Measurements from ENCODE around the gene RND3.

Gene RND3

GRCh38 chr2:150487537-150488429, at the start of gene RND3:
TSS of gene RND3 (minus strand) at chr2:150487667. CDS start at chr2:150487417, 250 bp downstream.
- peak within 1 kb of the TSS; percentile 93 for H3K4me3 ChIP-seq (ENCODE audit: low read depth, low read length)
- TF ChIP-seq CTCF (conservative IDR thresholded peaks at IDR 0.05; ENCODE audit: low read depth, low read length): peak; percentile 95
- peak; percentile 99 for DNase-seq (ENCODE audit: low read depth)

DNA sequence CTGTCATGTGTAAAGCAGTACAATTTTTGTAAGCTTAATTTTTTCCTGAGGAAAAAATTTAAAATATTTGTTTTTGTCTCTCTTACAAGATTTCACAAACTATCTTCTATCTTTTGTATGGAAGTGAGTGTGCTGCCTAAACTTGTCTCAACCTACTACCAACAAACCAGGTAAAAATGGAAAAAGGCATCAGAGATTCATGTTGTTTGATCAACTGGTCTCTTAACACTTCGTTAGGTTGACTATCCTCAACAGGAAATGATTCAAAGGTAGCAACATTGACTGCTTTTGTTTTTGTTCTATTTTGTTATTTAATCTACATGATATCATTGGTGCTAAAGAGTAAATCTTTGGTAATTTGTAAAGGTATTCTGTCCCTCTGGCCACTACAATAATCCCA, 47.7 kb upstream of the RND3 start:
- DNase-seq (ENCODE audit: low read depth): no peak
- TF ChIP-seq CTCF (conservative IDR thresholded peaks at IDR 0.05; ENCODE audit: low read depth, low read length): no peak

DNA sequence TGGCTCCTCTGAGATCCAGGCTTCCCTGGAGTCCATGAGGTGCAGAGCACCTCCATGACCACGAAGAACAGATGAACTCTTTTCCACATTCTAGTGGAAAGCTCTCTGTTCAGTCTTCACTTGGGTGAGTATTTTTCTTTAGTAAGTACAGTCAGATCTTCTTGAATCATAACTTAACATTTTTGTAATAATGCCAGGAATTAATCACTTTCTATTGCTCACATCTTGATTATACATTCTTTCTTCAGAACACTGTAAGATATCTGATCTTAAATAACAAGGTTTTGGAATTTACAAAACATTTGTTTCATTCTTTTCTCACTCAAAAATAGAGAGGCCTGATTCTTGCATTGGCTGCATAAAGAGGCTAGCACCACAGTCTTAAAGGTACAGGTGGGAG, 45.4 kb upstream of the RND3 start:
- peak; percentile 81 for DNase-seq (ENCODE audit: low read depth)
- no peak for TF ChIP-seq CTCF (conservative IDR thresholded peaks at IDR 0.05; ENCODE audit: low read depth, low read length)
- no peak overlapping the region for H3K4me3 ChIP-seq (ENCODE audit: low read depth, low read length)

More for the DNA sequence above, 47.7 kb upstream of the RND3 start:
- H3K4me3 ChIP-seq (ENCODE audit: low read depth, low read length): no peak overlapping the region

- no peak for DNase-seq (ENCODE audit: low read depth)
- no peak overlapping the region for H3K4me3 ChIP-seq (ENCODE audit: low read depth, low read length)
- TF ChIP-seq CTCF (conservative IDR thresholded peaks at IDR 0.05; ENCODE audit: low read depth, low read length): no peak
These were observed 44.6 kb upstream of the RND3 start for GRCh38 chr2:150532020-150532419.

DNA sequence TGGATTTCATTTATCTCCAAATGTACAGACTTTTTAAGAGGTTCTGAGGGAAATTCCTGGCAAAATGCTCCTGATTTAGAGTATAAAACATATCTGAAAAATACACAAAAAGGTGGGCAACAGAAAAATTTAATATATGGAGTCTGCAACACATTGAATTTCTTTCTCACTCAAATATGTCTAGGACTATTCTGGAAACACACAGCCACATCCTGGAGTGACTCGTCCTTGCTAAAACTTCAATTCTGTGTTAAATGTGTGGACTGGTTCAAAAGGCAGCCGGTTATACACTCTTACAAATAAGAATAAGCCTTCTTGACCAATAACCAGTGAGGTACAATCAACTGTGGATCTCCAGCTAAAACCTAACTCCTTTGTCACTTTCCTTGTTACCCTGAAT, 44.1 kb upstream of the RND3 start:
- TF ChIP-seq CTCF (conservative IDR thresholded peaks at IDR 0.05; ENCODE audit: low read depth, low read length): no peak

DNA sequence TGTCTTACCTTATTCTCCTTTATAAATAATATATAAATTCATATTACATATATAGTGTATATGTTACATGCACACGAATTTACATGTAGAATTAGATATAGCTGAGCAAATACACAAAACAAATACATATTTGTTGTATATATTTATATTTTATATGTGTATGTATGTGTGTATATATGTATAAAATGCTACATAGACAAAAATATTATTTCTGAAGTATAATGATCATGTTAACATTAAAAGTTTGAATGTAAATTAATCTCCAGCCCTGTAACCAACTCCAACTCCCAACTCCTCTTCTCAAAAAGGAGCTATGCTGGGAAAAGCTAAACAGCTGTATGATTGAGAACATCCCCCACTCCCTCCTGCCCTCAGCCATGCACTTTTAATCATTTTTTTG, 42.7 kb upstream of the RND3 start:
- no peak for DNase-seq (ENCODE audit: low read depth)
- no peak overlapping the region for H3K4me3 ChIP-seq (ENCODE audit: low read depth, low read length)

More for the DNA sequence above, 44.1 kb upstream of the RND3 start:
- DNase-seq (ENCODE audit: low read depth): peak; percentile 35
- no peak overlapping the region for H3K4me3 ChIP-seq (ENCODE audit: low read depth, low read length)

More for the DNA sequence above, 42.7 kb upstream of the RND3 start:
- no peak for TF ChIP-seq CTCF (conservative IDR thresholded peaks at IDR 0.05; ENCODE audit: low read depth, low read length)
